Cerebellar cortex (tissue), 1 donor: ENCODE data around the gene LINS1.

ENCODE experiments used
- DNase-seq: peaks from one replicate; pipeline ENCODE4 v3.0.0-alpha.2; 2015; ENCODE audit warnings: low spot score

LINS1 gene, protein sequence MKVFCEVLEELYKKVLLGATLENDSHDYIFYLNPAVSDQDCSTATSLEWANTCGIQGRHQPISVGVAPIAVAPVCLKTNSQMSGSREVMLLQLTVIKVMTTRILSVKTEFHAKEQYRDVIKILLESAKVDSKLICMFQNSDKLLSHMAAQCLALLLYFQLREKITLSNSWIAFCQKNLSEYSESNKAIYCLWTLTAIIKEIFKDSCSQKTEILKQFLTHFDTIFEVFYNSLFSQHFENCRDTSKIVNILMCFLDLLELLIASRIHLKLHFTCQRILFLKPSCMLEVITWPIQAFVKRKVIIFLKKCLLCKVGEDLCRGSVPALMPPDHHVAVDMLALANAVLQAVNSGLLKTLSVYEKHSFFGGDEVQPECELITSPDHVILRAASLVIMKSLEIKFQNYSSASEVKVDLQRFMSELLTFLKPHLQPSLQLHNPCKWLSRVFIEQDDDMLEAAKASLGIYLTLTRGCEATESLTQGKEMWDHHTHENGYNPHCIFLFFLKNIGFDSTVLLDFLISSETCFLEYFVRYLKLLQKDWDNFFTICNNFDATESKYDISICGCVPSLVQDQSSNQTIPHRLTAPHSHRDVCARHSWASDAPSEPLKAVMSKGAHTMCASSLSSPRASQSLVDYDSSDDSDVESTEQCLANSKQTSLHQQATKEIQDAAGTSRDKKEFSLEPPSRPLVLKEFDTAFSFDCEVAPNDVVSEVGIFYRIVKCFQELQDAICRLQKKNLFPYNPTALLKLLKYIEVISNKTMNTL

DNA sequence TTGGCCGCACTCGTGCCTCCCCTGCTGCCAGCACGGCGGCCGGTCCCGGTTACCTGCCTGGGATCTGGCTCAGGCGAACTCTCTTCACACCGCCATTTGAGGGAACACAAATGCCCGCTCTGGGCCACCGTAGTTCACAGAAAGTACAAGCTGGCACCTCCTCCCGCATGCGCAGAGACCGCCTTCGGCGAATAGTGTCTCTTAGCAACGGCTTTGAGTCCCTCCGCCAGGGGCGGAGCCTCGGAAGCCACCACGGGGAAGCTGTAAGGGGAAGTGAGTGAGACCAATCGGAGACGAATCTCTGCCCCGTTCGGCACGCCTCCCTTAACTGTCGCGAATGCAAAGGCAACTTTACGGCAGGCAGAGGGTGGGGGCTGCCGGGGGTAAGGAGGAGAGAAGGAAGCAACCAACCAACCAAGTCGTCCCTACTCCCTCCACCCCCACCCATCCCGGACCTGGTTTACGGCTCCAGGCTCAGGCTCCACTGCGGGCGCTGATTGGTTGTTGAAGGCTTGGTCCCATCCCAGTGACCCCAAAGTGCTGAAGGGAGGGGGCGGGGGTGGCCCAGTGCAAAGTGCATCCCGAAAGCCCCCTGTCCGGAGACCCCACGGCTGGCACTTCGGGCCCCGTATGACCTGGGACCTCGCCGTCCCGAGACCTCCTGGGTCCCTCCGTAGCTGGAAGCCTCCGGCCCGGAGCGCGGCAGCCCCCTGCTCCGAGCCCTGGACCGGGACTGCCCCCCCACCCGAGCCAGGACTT, at the start of gene LINS1, which contains the start of gene ASB7:
TSS of gene LINS1 (minus strand) at position 121 of the 759 bp plus-strand sequence. CDS start 21,342 bp downstream, outside the sequence.
TSS of gene ASB7 (plus strand) at position 526 of the 759 bp plus-strand sequence. CDS start 9,628 bp downstream, outside the sequence.
- DNase-seq = peak; percentile 100

DNA sequence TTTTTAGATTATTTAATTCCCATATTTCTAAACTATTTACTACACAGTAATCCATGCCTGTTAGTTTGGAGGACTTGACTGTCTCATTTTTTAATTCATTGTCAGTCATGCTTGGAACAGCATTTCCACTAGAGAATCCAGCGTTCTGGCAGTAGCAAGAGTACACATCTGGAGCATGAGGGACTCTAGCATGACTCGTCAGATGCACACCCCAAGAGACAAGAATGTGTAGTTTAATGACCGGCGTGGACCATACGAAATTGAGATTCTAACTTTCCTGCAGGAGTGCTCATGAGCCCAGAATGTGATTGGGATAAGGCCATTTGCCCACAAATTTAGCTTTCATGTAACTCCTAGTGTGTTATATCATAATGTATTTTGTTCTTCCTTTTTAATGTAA, 49.3 kb upstream of the LINS1 start:
- no peak for DNase-seq

DNA sequence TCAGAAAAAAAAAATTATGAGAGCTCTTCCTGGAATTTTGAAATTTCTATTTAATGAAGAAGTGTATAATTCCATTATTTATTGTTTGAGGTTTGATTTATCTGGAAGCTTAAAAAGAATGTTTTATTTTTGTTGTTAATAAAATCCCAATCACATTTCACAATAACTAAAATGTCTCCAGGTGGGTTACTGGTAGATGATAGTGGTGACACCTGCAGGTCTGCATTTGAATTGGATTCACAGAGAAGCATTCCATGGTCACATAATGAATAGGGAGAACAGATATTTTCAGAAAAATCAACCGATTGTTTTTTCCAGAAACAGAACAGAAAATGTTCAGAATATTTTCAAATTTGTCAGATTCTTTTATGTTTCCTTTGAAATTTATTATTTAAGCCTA, 48.7 kb upstream of the LINS1 start:
- DNase-seq = no peak

DNA sequence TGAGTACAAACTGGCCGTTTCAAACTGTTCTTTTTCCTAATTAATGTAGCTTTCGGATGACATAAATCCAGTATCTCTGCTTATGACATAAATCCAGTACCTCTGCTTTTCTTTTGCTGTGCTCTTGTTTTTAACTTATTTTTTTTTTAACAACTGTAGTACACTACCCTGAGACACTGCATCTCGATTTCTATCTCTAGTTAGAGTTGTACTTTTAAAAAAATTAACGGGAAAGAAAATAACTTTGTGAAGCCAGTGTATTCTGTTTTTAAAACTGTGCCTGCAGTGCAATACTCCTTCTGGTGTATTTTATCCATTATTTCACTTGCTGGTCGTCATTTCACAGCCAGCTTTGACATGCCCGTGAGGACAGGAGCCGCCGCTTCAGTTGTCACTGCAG, 47.0 kb upstream of the LINS1 start:
- no peak for DNase-seq

DNA sequence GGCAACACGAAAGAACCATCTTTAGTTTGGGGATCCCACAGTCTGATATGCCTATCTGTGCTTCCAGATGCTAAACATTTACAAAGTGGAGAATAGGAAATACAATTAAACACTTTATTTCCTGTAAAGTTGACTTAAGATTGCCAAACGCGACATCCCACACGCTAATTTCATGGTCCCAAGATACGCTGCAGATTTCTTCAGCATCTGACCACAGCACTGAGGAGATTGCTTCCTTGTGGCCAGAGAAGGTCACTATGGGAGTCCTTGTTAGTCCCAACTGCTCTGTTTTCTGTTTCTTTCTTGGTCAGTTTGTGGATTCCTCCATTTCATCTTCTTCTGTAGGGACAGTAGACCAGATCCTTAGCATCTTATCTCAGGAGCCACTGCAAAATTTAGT, 43.7 kb upstream of the LINS1 start:
- no peak for DNase-seq

DNA sequence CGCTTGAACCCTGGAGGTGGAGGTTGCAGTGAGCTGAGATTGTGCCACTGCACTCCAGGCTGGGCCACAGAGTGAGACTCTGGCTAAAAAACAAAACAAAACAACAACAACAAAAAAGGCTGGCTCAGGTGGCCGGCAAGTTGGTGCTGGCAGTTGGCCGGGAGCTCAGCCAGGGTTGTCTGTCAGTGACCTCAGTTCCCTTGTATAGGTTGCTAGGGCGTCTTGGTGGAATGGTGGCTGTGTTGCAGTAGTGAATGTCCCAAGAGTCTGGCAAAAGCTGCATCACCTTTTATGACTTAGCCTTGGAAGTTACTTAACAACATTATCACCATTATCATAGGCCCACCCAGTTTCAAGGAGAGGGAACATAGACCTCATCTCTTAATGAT, 41.0 kb upstream of the LINS1 start:
- no peak for DNase-seq

DNA sequence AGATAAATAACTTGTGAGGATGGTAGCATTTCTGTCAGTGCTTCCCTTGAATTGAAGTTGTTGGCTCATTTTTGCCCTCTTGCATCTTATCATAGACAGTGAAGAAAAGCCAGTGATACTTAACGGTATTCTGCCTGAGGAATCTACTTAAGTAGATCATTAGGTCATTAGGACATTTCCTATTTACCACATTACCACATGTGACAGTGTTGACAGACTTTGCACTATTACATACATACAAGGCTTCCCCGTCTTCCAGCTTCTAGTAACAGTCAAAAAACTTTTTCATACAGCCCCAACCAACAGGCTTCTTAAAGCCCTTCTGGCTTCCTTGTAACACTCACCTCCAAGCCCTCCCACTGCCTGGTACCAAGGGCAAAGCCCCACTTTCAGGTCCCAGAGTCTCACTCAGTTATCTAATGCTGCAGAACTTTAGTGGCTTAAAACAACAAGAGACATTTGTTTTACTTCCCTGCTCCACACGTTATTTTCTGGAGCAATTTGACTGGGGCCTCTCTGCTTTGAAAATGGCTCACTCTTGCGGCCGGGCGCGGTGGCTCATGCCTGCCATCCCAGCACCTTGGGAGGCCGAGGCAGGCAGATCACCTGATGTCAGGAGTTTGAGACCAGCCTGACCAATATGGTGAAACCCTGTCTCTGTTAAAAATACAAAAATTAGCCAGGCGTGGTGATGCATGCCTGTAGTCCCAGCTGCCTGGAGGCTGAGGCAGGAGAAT, 40.4 kb upstream of the LINS1 start:
- no peak for DNase-seq

DNA sequence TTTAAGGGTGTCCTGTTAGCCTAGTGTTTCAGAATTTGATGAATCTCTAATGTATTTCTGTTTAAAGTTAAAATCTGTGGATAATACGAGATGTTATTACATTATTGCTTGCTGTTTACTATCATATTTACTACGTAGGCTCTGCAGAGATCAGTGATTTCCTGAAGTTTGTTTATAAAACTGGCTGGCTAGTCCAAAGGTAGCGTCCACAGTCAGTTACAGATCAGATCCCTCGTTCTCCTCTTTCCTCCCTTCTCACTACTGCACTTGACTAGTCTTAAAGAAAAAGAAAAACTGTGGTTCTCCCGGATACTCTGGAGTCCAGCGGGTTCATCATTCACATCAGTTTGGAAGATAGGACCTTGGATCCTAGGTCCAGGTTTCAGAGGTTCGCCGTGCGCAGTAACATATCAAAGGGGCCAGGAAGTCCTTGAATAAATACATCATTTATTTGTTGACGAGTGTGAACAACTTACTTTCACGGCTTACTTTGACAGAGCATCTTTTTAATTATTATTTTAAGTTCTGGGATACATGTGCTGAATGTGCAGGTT, 36.3 kb upstream of the LINS1 start:
- DNase-seq = no peak

DNA sequence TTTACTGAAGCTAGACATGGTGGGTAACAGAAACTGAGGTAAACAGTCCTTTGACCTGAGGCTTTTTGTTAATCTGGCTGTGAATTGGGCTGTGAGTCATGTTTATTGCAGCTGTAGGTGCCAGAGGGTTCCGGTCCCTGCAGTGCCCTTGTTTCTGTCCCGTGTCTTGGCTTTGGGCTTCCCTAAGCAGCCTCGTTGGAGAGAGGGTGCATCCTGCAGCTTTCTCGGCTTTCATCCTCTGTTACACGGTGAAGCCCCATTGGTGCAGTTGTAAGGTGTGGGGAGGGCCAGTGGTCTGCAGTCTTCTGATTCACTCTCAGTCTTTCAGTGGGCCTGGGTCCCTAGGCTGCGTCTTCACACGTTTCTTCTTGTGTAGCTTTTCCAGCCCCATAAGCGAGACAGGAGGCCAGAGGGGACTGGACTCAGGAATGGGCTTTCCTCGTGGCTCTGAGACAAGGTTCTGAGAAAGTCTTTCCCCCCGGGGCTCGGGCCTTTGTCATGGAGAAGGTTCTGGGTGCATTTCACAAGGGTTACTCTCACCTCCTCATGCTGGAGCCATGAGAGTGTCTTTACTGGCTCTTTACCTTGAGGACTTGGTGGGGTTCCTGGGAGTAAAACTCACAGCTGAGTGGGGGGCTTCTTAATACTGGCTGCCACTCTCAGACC, 33.6 kb upstream of the LINS1 start:
- DNase-seq = no peak

DNA sequence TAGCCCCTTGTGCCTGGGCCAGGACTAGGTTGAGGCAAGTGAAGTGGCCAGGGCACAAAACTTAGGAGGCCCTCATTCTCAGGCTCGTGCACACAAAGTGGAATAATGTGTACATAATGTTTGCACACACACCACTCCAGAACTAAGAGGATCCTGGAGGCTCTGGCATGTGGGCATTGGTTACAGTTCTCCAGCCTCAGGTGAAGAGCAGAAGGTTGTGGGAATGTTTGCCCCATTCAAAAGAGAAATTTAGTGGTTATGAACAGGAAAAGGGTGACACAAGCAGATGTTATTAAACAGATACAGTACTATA, 31.7 kb upstream of the LINS1 start:
- DNase-seq = no peak

DNA sequence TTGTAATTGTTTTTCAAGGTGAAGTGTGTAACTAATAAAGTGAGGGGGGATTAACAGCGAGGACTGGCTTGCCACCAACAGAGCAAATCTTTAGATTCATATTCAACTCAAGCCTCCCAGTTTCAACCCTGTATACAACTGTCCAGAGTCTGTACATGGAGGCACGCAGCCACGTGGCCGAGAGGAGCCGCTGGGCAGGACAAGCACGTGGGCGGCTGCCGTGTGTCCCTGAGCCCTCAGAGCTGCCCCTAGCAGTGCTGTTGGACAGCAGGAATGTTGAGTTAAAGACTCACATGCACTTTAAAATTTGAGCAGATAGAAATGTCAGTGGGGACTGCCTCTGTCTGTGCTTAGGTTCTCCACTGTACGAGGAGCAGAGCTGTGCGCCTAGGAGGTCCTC, 29.8 kb upstream of the LINS1 start:
- no peak for DNase-seq

DNA sequence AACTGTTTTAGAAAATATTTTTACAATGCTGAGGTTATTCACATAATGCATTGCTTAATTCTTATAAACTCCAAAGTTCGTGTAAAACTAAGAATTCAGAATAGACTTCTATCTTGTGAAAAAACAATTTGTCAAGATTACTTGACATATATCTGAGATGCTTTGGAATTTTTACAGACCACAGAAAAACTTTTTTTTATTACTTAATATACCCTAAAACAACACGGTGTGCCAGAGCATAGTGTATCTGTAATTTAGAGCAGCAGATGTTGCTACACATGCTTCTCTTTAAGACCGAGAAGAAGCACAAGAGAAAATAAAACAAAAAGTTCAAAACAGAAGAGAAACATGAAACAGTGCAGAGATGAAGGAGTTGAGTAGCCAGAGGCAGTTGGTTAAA, 26.8 kb upstream of the LINS1 start:
- DNase-seq = no peak

DNA sequence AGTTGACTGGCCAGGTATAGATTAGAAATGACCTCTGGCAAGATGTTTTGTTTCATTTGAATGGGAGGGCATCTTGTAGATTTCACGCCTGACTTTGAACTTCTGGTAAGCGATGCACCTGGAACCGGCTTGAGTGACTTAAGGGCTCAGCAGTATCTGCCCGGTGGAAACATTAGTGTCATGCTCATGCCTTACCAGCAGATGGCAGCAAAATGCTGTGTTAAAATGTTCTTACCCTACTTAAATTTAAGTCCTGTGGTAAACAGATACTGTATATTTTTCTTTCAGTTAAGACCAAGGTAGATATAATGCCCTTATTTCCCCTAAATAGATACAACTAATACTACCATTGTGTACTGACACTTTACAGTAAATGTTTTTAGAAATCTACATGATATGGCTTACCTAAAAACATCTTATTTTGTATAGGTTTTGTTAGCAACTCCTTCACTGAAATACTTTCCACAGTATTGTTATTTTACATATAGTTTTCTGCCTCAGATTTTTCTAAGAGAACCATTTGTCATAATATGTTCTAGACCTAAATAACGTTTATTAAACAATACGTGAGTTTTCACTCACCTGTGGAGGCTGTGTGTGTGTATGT, 25.9 kb upstream of the LINS1 start:
- DNase-seq = peak; percentile 90

DNA sequence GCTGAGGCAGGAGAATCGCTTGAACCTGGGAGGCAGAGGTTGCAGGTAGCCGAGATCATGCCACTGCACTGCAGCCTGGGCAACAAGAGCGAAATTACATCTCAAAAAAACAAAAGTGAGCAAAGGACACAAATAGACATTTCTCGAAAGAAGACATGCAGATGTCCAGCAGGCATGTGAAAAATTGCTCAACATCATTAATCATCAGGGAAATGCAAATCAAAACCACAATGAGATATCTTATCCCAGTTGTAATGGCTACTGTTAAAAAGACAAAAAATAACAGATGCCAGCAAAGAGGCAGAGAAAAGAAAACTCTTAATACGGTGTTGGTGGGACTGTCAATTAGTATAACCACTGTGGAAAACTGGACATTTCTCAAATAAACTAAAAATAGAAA, 21.3 kb upstream of the LINS1 start:
- no peak for DNase-seq

DNA sequence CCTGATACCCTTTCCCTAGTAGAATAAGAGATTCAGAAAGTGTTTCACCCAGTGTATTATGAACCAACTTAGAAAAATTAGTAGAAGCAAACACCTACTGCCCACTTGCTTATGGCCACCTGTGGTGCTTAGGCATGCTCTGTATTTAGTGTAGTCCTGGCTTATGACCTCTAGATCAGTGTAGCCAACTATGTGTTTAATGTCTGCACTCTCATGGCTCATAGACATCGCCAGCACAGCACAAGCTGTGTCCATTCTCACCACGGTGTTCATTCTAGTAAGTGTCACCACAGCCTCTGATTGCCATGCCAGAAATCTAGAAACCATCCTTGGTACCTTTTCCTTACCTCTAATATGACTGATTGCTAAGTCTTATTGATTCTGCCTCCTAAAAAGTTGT, 14.7 kb upstream of the LINS1 start:
- DNase-seq = no peak

DNA sequence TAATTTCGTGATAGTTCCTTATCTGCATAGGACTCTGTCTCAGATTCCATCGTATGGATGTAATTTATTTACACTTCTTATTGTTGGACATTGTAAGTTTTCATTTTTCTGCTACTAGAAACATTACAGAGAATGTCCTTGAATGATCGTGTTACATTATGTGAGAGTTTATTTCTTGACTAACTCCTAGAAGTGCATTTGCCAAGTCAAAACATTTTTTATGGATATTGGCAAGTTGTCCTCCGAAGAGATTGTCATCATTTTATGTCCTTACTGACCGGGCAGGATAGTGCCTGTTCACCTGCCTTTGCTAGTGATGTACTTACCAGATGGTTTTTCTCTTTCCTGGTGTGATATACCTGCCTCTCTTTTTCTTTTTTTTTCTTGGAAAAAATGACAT, 13.8 kb upstream of the LINS1 start:
- DNase-seq = no peak

DNA sequence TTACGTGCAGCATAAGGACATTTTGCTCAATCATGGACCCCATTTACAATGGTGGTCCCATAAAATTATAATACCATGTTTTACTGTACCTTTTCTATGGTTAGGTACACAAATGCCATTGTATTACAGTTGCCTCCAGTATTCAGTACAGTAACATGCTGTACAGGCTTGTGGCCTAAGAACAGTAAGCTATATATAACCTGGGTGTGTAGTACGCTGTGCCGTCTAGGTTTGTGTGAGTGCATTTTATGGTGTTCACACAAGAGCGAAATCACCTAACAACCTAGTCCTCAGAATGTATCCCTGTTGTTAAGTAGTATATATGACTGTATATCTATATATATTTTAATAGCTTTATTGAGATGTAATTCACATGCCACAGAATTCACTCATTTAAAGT, 12.9 kb upstream of the LINS1 start:
- DNase-seq = no peak

DNA sequence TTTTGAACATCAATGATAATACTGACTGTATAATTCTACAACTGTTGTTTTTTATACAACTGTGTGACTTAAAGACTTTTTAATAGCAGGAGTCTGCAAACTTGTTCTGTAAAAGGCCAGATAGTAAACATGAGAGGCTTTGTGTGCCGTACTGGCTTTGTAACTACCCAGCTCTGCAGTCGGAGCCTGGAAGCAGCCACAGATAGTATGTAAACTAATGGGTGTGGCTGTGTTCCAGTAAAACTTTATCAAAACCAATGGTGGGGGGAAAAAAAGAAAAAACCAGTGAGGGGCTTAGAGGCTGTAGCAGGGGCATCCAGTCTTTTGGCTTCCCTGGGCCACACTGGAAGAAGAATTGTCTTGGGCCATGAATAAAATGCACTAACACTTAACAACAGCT, 12.4 kb upstream of the LINS1 start:
- no peak for DNase-seq

DNA sequence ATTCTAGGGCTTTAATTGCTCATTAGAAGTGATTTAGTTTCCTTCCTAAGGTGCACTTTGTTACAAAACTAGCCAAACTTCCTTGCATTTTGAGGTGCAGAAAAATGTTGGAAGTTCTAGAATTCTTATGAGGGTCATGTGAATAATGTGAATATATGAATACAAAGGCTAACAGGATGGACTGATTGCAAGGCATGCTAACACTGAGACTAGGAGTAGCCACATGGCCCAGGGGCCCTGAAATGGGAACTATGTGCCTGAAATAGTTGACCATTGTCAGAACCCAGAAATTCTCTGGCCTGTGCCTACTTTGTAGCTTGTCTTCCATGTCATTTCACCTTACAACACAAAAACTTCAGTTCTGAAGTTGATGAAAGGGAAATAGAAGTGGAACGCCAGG, 11.2 kb upstream of the LINS1 start:
- no peak for DNase-seq

DNA sequence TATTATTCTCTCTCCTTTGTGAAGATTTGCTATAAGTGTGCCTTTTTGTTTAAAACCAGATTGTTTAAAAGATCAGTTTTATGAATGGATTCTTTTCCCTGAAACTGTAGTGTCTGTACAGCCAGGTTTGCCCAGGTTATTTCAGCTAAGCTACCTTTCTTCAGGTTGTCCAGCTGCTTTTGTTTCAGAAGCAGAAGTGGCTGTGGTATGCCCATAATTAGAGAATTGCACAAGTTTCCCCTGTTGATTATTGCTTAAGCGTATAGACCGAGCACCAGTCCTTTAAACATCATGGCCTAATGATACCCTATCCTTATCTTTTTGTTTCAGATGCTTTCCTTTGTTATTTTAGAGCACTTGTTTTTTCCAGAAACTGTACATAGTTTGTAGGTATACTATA, 10.6 kb upstream of the LINS1 start:
- no peak for DNase-seq
